ENCODE results near the gene YJU2. TPM values are rescaled to one million over a fixed set of nuclear protein-coding genes. Genes with fewer than 3 reads are reported as not detected.
A peak's percentile ranks its signal among the peaks of the same experiment; 100 is the strongest.

Gene YJU2
- total and polyA plus RNA-seq, 2 of the 13 experiments (the other 11 are each of a cell fraction or from before 2014, with no cell fraction given), result 9.3 to 17.9 TPM

GRCh38 chr19:4246767-4247593 lies at the start of gene YJU2 (continued):
- TF ChIP-seq SRF (IDR thresholded peaks at IDR 0.05; ENCODE audit: low read depth, low read length) (peak; percentile 69; the same call in 1 of the 2 replicates), ZNF607 (CRISPR knock-in tag; IDR thresholded peaks at IDR 0.05; ENCODE audit: borderline replicate concordance) (0 out of 2 replicates have a peak, but pooled peaks have one; percentile 40), CBX2 (IDR thresholded peaks at IDR 0.05; ENCODE audit: low read depth, low read length) (no peak), CBX2 (CRISPR knock-in tag; IDR thresholded peaks at IDR 0.05; ENCODE audit: low read depth) (no peak), MLLT10 (CRISPR knock-in tag; IDR thresholded peaks at IDR 0.05) (no peak), CHD4 (IDR thresholded peaks at IDR 0.05; ENCODE audit: borderline replicate concordance, low read length) (0 out of 2 replicates have a peak, but pooled peaks have one; percentile 17), ZNF382 (CRISPR knock-in tag; IDR thresholded peaks at IDR 0.05; ENCODE audit: borderline replicate concordance) (no peak), HOXA9 (CRISPR knock-in tag; IDR thresholded peaks at IDR 0.05; ENCODE audit: borderline replicate concordance) (no peak), ZNF740 (CRISPR knock-in tag; IDR thresholded peaks at IDR 0.05) (no peak), CBX5 (CRISPR knock-in tag; IDR thresholded peaks at IDR 0.05; ENCODE audit: borderline replicate concordance) (peak; percentile 85; the same call in 1 of the 2 replicates), ZNF230 (CRISPR knock-in tag; IDR thresholded peaks at IDR 0.05) (no peak), AGO1 (IDR thresholded peaks at IDR 0.05; ENCODE audit: low read depth, low read length, poor library complexity, severe bottlenecking) (no peak), ZNF841 (CRISPR knock-in tag; IDR thresholded peaks at IDR 0.05; ENCODE audit: borderline replicate concordance) (no peak), MAFK (conservative IDR thresholded peaks at IDR 0.05 in 1 of 2, IDR thresholded peaks at IDR 0.05 in 1 of 2; ENCODE audit: low read length in 2 of 2) (no peak), ZFP82 (CRISPR knock-in tag; IDR thresholded peaks at IDR 0.05; ENCODE audit: borderline replicate concordance) (peak; percentile 30; the same call in 1 of the 2 replicates), ESRRA (CRISPR knock-in tag; IDR thresholded peaks at IDR 0.05; ENCODE audit: low read depth) (0 out of 2 replicates have a peak, but pooled peaks have one; percentile 32), ZNF850 (CRISPR knock-in tag; conservative IDR thresholded peaks at IDR 0.05) (no peak), GTF3A (CRISPR knock-in tag; conservative IDR thresholded peaks at IDR 0.05) (no peak), PHF5A (CRISPR knock-in tag; IDR thresholded peaks at IDR 0.05; ENCODE audit: low read depth, unreplicated experiment) (peak; percentile 60), MIER3 (CRISPR knock-in tag; IDR thresholded peaks at IDR 0.05; ENCODE audit: borderline replicate concordance) (peak; percentile 26; the same call in 1 of the 2 replicates), ZMAT3 (CRISPR knock-in tag; conservative IDR thresholded peaks at IDR 0.05) (peak; percentile 80; the same call in 1 of the 2 replicates), ZUFSP (CRISPR knock-in tag; IDR thresholded peaks at IDR 0.05; ENCODE audit: borderline replicate concordance) (no peak), ZNF879 (CRISPR knock-in tag; IDR thresholded peaks at IDR 0.05) (0 out of 2 replicates have a peak, but pooled peaks have one; percentile 60), BRCA1 (CRISPR knock-in tag; IDR thresholded peaks at IDR 0.05) (no peak), ELF3 (CRISPR knock-in tag; IDR thresholded peaks at IDR 0.05) (peak; percentile 71; the same call in 1 of the 2 replicates), ZNF891 (CRISPR knock-in tag; IDR thresholded peaks at IDR 0.05) (no peak), ZFP36L2 (CRISPR knock-in tag; IDR thresholded peaks at IDR 0.05) (no peak)
